Keratinocyte (primary cell): ENCODE data around the gene F5. TPM values are rescaled to one million over a fixed set of nuclear protein-coding genes. Genes with fewer than 3 reads are reported as not detected.

Experiments used
- DNase-seq: peaks from one replicate; pipeline ENCODE4 v3.0.0-alpha.2; 2011; ENCODE audit warnings: low read depth, missing footprints, low spot score
- FAIRE-seq: peaks from 2 replicates; lab custom pipeline; 2011; peaks lifted over from hg19 to GRCh38; lab: Jason Lieb, UNC
- H2AFZ ChIP-seq: 2 replicates; pipeline ENCODE4 v1.6.0; 2012; ENCODE audit warnings: low read length, control low read depth, inconsistent platforms; ENCODE audit not compliant: control insufficient read depth
- H3K27ac ChIP-seq: 2 replicates; pipeline ENCODE4 v1.5.1; 2011; ENCODE audit warnings: low read length; ENCODE audit not compliant: control insufficient read depth, insufficient read depth
- H3K27me3 ChIP-seq: 3 replicates; pipeline ENCODE4 v1.6.0; 2011; ENCODE audit warnings: low read length; ENCODE audit not compliant: control insufficient read depth, insufficient read depth; ENCODE audit errors: extremely low read depth
- H3K36me3 ChIP-seq, 2 experiments: 2 replicates in 1 of 2; 3 replicates in 1 of 2; pipeline ENCODE4 v1.5.1; 2011; ENCODE audit warnings: low read length in 2 of 2, mild to moderate bottlenecking in 1 of 2; ENCODE audit not compliant: control insufficient read depth in 2 of 2, insufficient read depth in 2 of 2; ENCODE audit errors: extremely low read depth in 1 of 2
- H3K4me1 ChIP-seq: 3 replicates; pipeline ENCODE4 v1.5.1; 2011; ENCODE audit warnings: low read length; ENCODE audit not compliant: control insufficient read depth, insufficient read depth; ENCODE audit errors: extremely low read depth
- H3K4me2 ChIP-seq: 3 replicates; pipeline ENCODE4 v1.6.0; 2011; ENCODE audit warnings: low read depth, low read length; ENCODE audit not compliant: control insufficient read depth, insufficient read depth; ENCODE audit errors: extremely low read depth
- H3K4me3 ChIP-seq, 3 experiments: fragments of 200-600 bp in 1 of 3; sonication (generic) in 1 of 3; 2 replicates in 2 of 3; 3 replicates in 1 of 3; pipeline ENCODE4 v1.5.1; 2011 to 2016; ENCODE audit warnings: low read length in 3 of 3, mild to moderate bottlenecking in 3 of 3, control low read depth in 2 of 3, inconsistent platforms in 1 of 3, low read depth in 1 of 3, mixed read lengths in 1 of 3, mixed run types in 1 of 3, moderate library complexity in 1 of 3; ENCODE audit not compliant: control insufficient read depth in 2 of 3, insufficient read depth in 2 of 3; ENCODE audit errors: extremely low read depth in 1 of 3
- H3K79me2 ChIP-seq: 2 replicates; pipeline ENCODE4 v1.6.0; 2012; ENCODE audit warnings: low read length; ENCODE audit not compliant: control insufficient read depth, insufficient read depth
- H3K9ac ChIP-seq: 3 replicates; pipeline ENCODE4 v1.6.0; 2011; ENCODE audit warnings: low read length; ENCODE audit not compliant: control insufficient read depth, insufficient read depth; ENCODE audit errors: extremely low read depth
- H3K9me1 ChIP-seq: 3 replicates; pipeline ENCODE4 v1.6.0; 2011; ENCODE audit warnings: low read length; ENCODE audit not compliant: control insufficient read depth, insufficient read depth; ENCODE audit errors: extremely low read depth
- H3K9me3 ChIP-seq: 2 replicates; pipeline ENCODE4 v1.5.1; 2012; ENCODE audit warnings: low read depth, low read length; ENCODE audit not compliant: control insufficient read depth
- H4K20me1 ChIP-seq: 3 replicates; pipeline ENCODE4 v1.6.0; 2011; ENCODE audit warnings: low read length; ENCODE audit not compliant: control insufficient read depth, insufficient read depth; ENCODE audit errors: extremely low read depth
- CTCF ChIP-seq, 3 experiments: IDR thresholded peaks in 1 of 3; conservative IDR thresholded peaks in 1 of 3; optimal IDR thresholded peaks in 1 of 3; 2 replicates in 2 of 3; 3 replicates in 1 of 3; pipeline versions ENCODE3 to v1.5.1; 2011; ENCODE audit warnings: low read length in 3 of 3, mild to moderate bottlenecking in 3 of 3, moderate library complexity in 2 of 3, control low read depth in 1 of 3, inconsistent platforms in 1 of 3; ENCODE audit not compliant: insufficient read depth in 2 of 3; ENCODE audit errors: extremely low read depth in 1 of 3
- EZH2 ChIP-seq: IDR thresholded peaks from one replicate; pipeline ENCODE4 v1.6.1; 2012; ENCODE audit warnings: inconsistent platforms, mild to moderate bottlenecking, low read length, moderate library complexity
- dilution Hi-C: fragments of 300-500 bp; cut with MboI; formaldehyde crosslinking; loops from one replicate; pipeline ENCODE4 v1.7.0; 2020; ENCODE audit warnings: low sequenced_read_pairs; ENCODE audit not compliant: extremely low pct_ligation_motif_present
- polyA minus RNA-seq, 3 experiments: library from RNA; depleted of rRNA, polyadenylated mRNA; stranded (reverse); fragments of >200 nt; gene quantifications; 1 replicate in 1 of 3; 2 replicates in 1 of 3; 3 replicates in 1 of 3; pipeline ENCODE4 v1.2.3, GENCODE V29; 2011
- polyA plus RNA-seq, 5 experiments: library from polyadenylated mRNA; depleted of rRNA in 3 of 5; stranded (reverse) in 3 of 5; stranded (forward) in 1 of 5; unstranded in 1 of 5; fragments of >200 nt; gene quantifications; 1 replicate in 1 of 5; 2 replicates in 3 of 5; 3 replicates in 1 of 5; pipeline versions ENCODE4 v1.2.1 to v1.2.3, GENCODE V29; 2011 to 2012; ENCODE audit warnings: missing spikeins in 2 of 5, low read depth in 1 of 5, low replicate concordance in 1 of 5

The F5 gene
- 0.01 TPM in 1 of 3 replicates, not detected in the others for polyA plus RNA-seq
- polyA plus RNA-seq (2011; ENCODE audit: low read depth) = 0.04 TPM
- not detected in 2 replicates for polyA plus RNA-seq (2011; cell fraction: cytosol; rRNA removed)
- polyA plus RNA-seq (2011; cell fraction: nucleus; rRNA removed) = not detected in 2 replicates
- polyA plus RNA-seq (2012; ENCODE audit: low replicate concordance) = 0.01 TPM in 1 of 2 replicates, not detected in the other
- polyA minus RNA-seq = not detected in 3 replicates
- polyA minus RNA-seq (2011; cell fraction: cytosol; rRNA and poly(A)+ RNA removed) = not detected
- polyA minus RNA-seq (2011; cell fraction: nucleus; rRNA and poly(A)+ RNA removed) = not detected in 2 replicates

GRCh38 chr1:169586395-169587255 is at the start of gene F5:
F5 (minus strand) TSS chr1:169586481; CDS start chr1:169586386, 95 bp downstream.
- TF ChIP-seq EZH2 (no peak), CTCF (optimal IDR thresholded peaks at IDR 0.05 in 1 of 3, IDR thresholded peaks at IDR 0.05 in 1 of 3, conservative IDR thresholded peaks at IDR 0.05 in 1 of 3; ENCODE audit: extremely low read depth in 1 of 3, insufficient read depth in 2 of 3, low read length in 3 of 3) (peak; percentile 56 to 81 (median 80))
- H3K27me3 ChIP-seq = no peaks in the 10 kb centered on the region
- FAIRE-seq (no peak), DNase-seq (no peak)
- H3K36me3 ChIP-seq = no peaks in the 10 kb centered on the region
- dilution Hi-C loops = no loop called here
- no peaks in the 10 kb centered on the region for H3K79me2 ChIP-seq
- H4K20me1 ChIP-seq = no peaks in the 10 kb centered on the region
- H3K4me3 ChIP-seq = no peak within 1 kb of the TSS
- H3K9me3 ChIP-seq = no peaks in the 10 kb centered on the region
- H3K27ac ChIP-seq = no peak within 1 kb of the TSS
- H3K4me2 ChIP-seq = peak within 1 kb of the TSS; percentile 1
- peak within 1 kb of the TSS; percentile 65 for H2AFZ ChIP-seq
- H3K4me1 ChIP-seq = peaks cover 8% of the 10 kb centered on the region
- no peaks in the 10 kb centered on the region for H3K9me1 ChIP-seq
- no peak within 1 kb of the TSS for H3K9ac ChIP-seq

GRCh38 chr1:169634877-169635276 is 48.6 kb upstream of the F5 start:
- no peaks in the 10 kb centered on the region for H3K9me1 ChIP-seq
- dilution Hi-C loops = no loop called here
- no peak for FAIRE-seq

More at GRCh38 chr1:169634877-169635276, 48.6 kb upstream of the F5 start:
- Histone ChIP-seq H3K4me3 (no peak overlapping the region), H4K20me1 (no peaks in the 10 kb centered on the region), H3K36me3 (no peaks in the 10 kb centered on the region), H3K79me2 (no peaks in the 10 kb centered on the region), H3K27ac (no peak overlapping the region), H3K27me3 (no peaks in the 10 kb centered on the region), H3K9ac (no peak overlapping the region), H3K4me2 (no peak overlapping the region), H3K4me1 (no peaks in the 10 kb centered on the region), H3K9me3 (no peaks in the 10 kb centered on the region), H2AFZ (no peak overlapping the region)
- no peak for DNase-seq
- no peak for TF ChIP-seq EZH2
- no peak for TF ChIP-seq CTCF (optimal IDR thresholded peaks at IDR 0.05 in 1 of 3, IDR thresholded peaks at IDR 0.05 in 1 of 3, conservative IDR thresholded peaks at IDR 0.05 in 1 of 3; ENCODE audit: extremely low read depth in 1 of 3, insufficient read depth in 2 of 3, low read length in 3 of 3)
